HFFc6 (cell line): ENCODE results near the gene SH3RF3. TPM values are rescaled to one million over a fixed set of nuclear protein-coding genes. Genes with fewer than 3 reads are reported as not detected.

Experiments used
- DNase-seq: peaks from one replicate; pipeline ENCODE4 v3.0.0-alpha.2; 2018
- H3K27ac Mint-ChIP-seq: 2 replicates; pipeline ENCODE4 v1.8.0; 2020; ENCODE audit warnings: mild to moderate bottlenecking, mixed read lengths
- H3K27me3 Mint-ChIP-seq: 2 replicates; pipeline ENCODE4 v1.8.0; 2021; ENCODE audit warnings: mild to moderate bottlenecking, moderate library complexity, mixed read lengths; ENCODE audit not compliant: insufficient read depth
- H3K36me3 Mint-ChIP-seq: 2 replicates; pipeline ENCODE4 v1.8.0; 2021; ENCODE audit warnings: low read depth, mixed read lengths
- H3K4me1 Mint-ChIP-seq: 2 replicates; pipeline ENCODE4 v1.8.0; 2020; ENCODE audit warnings: low read depth, mixed read lengths
- H3K4me3 Mint-ChIP-seq: 2 replicates; pipeline ENCODE4 v1.8.0; 2020; ENCODE audit warnings: mild to moderate bottlenecking, moderate library complexity, mixed read lengths
- H3K9me3 Mint-ChIP-seq: 2 replicates; pipeline ENCODE4 v1.8.0; 2020; ENCODE audit warnings: mild to moderate bottlenecking, mixed read lengths
- CTCF ChIP-seq: fragments of 200-600 bp; sonication (generic); IDR thresholded peaks from 2 replicates; pipeline ENCODE4 v1.5.0; 2021; ENCODE audit warnings: antibody characterized with exemption, mild to moderate bottlenecking
- total RNA-seq, 6 experiments: library from RNA; stranded (reverse); fragmentation: NEBNext Ultra II Directional; extraction: Animal tissue kit (Norgen Biotek cat#: 25700); gene quantifications; 2 replicates in 1 of 6; 3 replicates in 5 of 6; pipeline ENCODE4 v1.2.3, GENCODE V29; 2021

SH3RF3 gene
- total RNA-seq, 6 experiments from 2014 or later, result 2.4 to 4.4 (median 3.7) TPM

GRCh38 chr2:109500910-109501309, 371.9 kb downstream of the SH3RF3 start:
- no peak for DNase-seq
- Mint-ChIP-seq H3K9me3 (no peaks in the 10 kb centered on the region), H3K27me3 (peaks cover 3% of the 10 kb centered on the region; the same call in 1 of the 2 replicates), H3K4me3 (no peak overlapping the region), H3K27ac (no peak overlapping the region), H3K36me3 (peaks cover 3% of the 10 kb centered on the region; the same call in 1 of the 2 replicates), H3K4me1 (peaks cover 25% of the 10 kb centered on the region)
- TF ChIP-seq CTCF, result no peak

- Mint-ChIP-seq H3K27ac (no peak overlapping the region), H3K4me3 (no peak overlapping the region), H3K4me1 (peaks cover 23% of the 10 kb centered on the region), H3K36me3 (no peaks in the 10 kb centered on the region), H3K9me3 (no peaks in the 10 kb centered on the region), H3K27me3 (peaks cover 3% of the 10 kb centered on the region; the same call in 1 of the 2 replicates)
- DNase-seq, result no peak
- TF ChIP-seq CTCF, result no peak
These were observed 372.5 kb downstream of the SH3RF3 start for GRCh38 chr2:109501461-109501860.

- Mint-ChIP-seq H3K4me1 (peaks cover 6% of the 10 kb centered on the region), H3K36me3 (no peaks in the 10 kb centered on the region), H3K4me3 (no peak overlapping the region), H3K27me3 (peaks cover 7% of the 10 kb centered on the region; the same call in 1 of the 2 replicates), H3K27ac (no peak overlapping the region), H3K9me3 (no peaks in the 10 kb centered on the region)
- no peak for DNase-seq
- TF ChIP-seq CTCF, result no peak
These were observed 374.2 kb downstream of the SH3RF3 start for GRCh38 chr2:109503191-109503590.

GRCh38 chr2:109507217-109507616, 378.2 kb downstream of the SH3RF3 start:
- Mint-ChIP-seq H3K27ac (no peak overlapping the region), H3K4me3 (no peak overlapping the region), H3K9me3 (peaks cover 6% of the 10 kb centered on the region; the same call in 1 of the 2 replicates), H3K36me3 (no peaks in the 10 kb centered on the region), H3K27me3 (peaks cover 4% of the 10 kb centered on the region; the same call in 1 of the 2 replicates), H3K4me1 (peaks cover 5% of the 10 kb centered on the region; the same call in 1 of the 2 replicates)
- no peak for TF ChIP-seq CTCF
- DNase-seq, result no peak

- no peak overlapping the region for H3K4me3 Mint-ChIP-seq
- DNase-seq, result no peak
- H3K27ac Mint-ChIP-seq, result no peak overlapping the region
- H3K36me3 Mint-ChIP-seq, result no peaks in the 10 kb centered on the region
- peaks cover 6% of the 10 kb centered on the region; the same call in 1 of the 2 replicates for H3K9me3 Mint-ChIP-seq
- peaks cover 5% of the 10 kb centered on the region; the same call in 1 of the 2 replicates for H3K4me1 Mint-ChIP-seq
- H3K27me3 Mint-ChIP-seq, result peaks cover 4% of the 10 kb centered on the region; the same call in 1 of the 2 replicates
- no peak for TF ChIP-seq CTCF
These were observed 378.8 kb downstream of the SH3RF3 start for GRCh38 chr2:109507828-109508227.
